Activated CD4-positive, alpha-beta T cell treated with anti-CD3 and anti-CD28 coated beads, Interleukin-2, amount 10 ng/mL, durations not matched to agents 24 days and 14 days (primary cell): ENCODE data around the gene ZNF547. TPM values are rescaled to one million over a fixed set of nuclear protein-coding genes. Genes with fewer than 3 reads are reported as not detected.

Experiments
- DNase-seq: peaks from one replicate; pipeline ENCODE4 v3.0.0; 2022
- H3K27ac Mint-ChIP-seq: one replicate; pipeline ENCODE4 v1.8.0; 2022; ENCODE audit warnings: mild to moderate bottlenecking, mixed read lengths
- H3K27me3 Mint-ChIP-seq: one replicate; pipeline ENCODE4 v1.8.0; 2022; ENCODE audit warnings: mixed read lengths
- H3K36me3 Mint-ChIP-seq: one replicate; pipeline ENCODE4 v1.8.0; 2022; ENCODE audit warnings: low read depth, mild to moderate bottlenecking, mixed read lengths
- H3K4me1 Mint-ChIP-seq: one replicate; pipeline ENCODE4 v1.8.0; 2021; ENCODE audit warnings: mixed read lengths
- H3K4me3 Mint-ChIP-seq: one replicate; pipeline ENCODE4 v1.8.0; 2022; ENCODE audit warnings: mild to moderate bottlenecking, moderate library complexity, mixed read lengths
- H3K9me3 Mint-ChIP-seq: one replicate; pipeline ENCODE4 v1.8.0; 2021; ENCODE audit warnings: mixed read lengths
- intact Hi-C: fragments of 100-400 bp; cut with micrococcal nuclease; formaldehyde crosslinking; loops from one replicate; pipeline ENCODE4 v1.15.1; 2023
- total RNA-seq: library from RNA; stranded (reverse); gene quantifications from 2 replicates; pipeline ENCODE4 v1.2.3, GENCODE V29; 2022

ZNF547 gene
- total RNA-seq, 1 donor from 2014 or later = 1.6 TPM

- H3K9me3 Mint-ChIP-seq = peaks cover 30% of the 10 kb centered on the region
Measured at GRCh38 chr19:57382806-57383488, 19.6 kb downstream of the ZNF547 start.

GRCh38 chr19:57389194-57389729 is 25.9 kb downstream of the ZNF547 start:
- Mint-ChIP-seq H3K4me1 (peaks cover 23% of the 10 kb centered on the region), H3K27me3 (no peaks in the 10 kb centered on the region), H3K9me3 (peaks cover 35% of the 10 kb centered on the region), H3K36me3 (peaks cover 38% of the 10 kb centered on the region), H3K4me3 (peak overlapping the region; percentile 87), H3K27ac (peak overlapping the region; percentile 96)
- peak; percentile 56 for DNase-seq
- intact Hi-C loops = loop anchor here (1.0 to 5.0 kb wide), 11 partner anchors 22 to 244 kb away; partner anchors contain the start of genes TRAPPC2B, ZNF17, ZNF211 and ZNF304

More at GRCh38 chr19:57382806-57383488, 19.6 kb downstream of the ZNF547 start:
- intact Hi-C loops = no loop called here
- Mint-ChIP-seq H3K27ac (no peak overlapping the region), H3K36me3 (peaks cover 11% of the 10 kb centered on the region), H3K27me3 (no peaks in the 10 kb centered on the region), H3K4me1 (no peaks in the 10 kb centered on the region), H3K4me3 (no peak overlapping the region)
- DNase-seq = no peak

GRCh38 chr19:57389730-57390598 is 26.6 kb downstream of the ZNF547 start, which contains the start of gene ZNF548:
TSS of gene ZNF548 (plus strand) at chr19:57389854. CDS start at chr19:57390100, 246 bp downstream.
- Mint-ChIP-seq H3K9me3 (peaks cover 40% of the 10 kb centered on the region), H3K27ac (peak within 1 kb of the TSS; percentile 96), H3K36me3 (peaks cover 45% of the 10 kb centered on the region), H3K27me3 (no peaks in the 10 kb centered on the region), H3K4me1 (peaks cover 23% of the 10 kb centered on the region), H3K4me3 (peak within 1 kb of the TSS; percentile 87)
- DNase-seq = peak; percentile 98
- intact Hi-C loops = loop anchor here (1.0 to 5.0 kb wide), 11 partner anchors 21 to 243 kb away; partner anchors contain the start of genes TRAPPC2B, ZNF17, ZNF211 and ZNF304

- peaks cover 89% of the 10 kb centered on the region for H3K36me3 Mint-ChIP-seq
- no peaks in the 10 kb centered on the region for H3K27me3 Mint-ChIP-seq
- peaks cover 9% of the 10 kb centered on the region for H3K4me1 Mint-ChIP-seq
- no peak overlapping the region for H3K4me3 Mint-ChIP-seq
- intact Hi-C loops = no loop called here
- DNase-seq = no peak
- H3K27ac Mint-ChIP-seq = no peak overlapping the region
- peaks cover 62% of the 10 kb centered on the region for H3K9me3 Mint-ChIP-seq
Measured at GRCh38 chr19:57395710-57396109, 32.4 kb downstream of the ZNF547 start.

- peaks cover 2% of the 10 kb centered on the region for H3K4me1 Mint-ChIP-seq
- intact Hi-C loops = no loop called here
- no peaks in the 10 kb centered on the region for H3K27me3 Mint-ChIP-seq
- no peak overlapping the region for H3K27ac Mint-ChIP-seq
- DNase-seq = no peak
- H3K36me3 Mint-ChIP-seq = peaks cover 74% of the 10 kb centered on the region
- H3K9me3 Mint-ChIP-seq = peaks cover 68% of the 10 kb centered on the region
- no peak overlapping the region for H3K4me3 Mint-ChIP-seq
Measured at GRCh38 chr19:57398868-57399267, 35.5 kb downstream of the ZNF547 start.

- H3K27me3 Mint-ChIP-seq = no peaks in the 10 kb centered on the region
- peaks cover 23% of the 10 kb centered on the region for H3K36me3 Mint-ChIP-seq
- DNase-seq = no peak
- no peak overlapping the region for H3K4me3 Mint-ChIP-seq
- no peaks in the 10 kb centered on the region for H3K4me1 Mint-ChIP-seq
- H3K9me3 Mint-ChIP-seq = peaks cover 22% of the 10 kb centered on the region
- intact Hi-C loops = no loop called here
- H3K27ac Mint-ChIP-seq = no peak overlapping the region
Measured at GRCh38 chr19:57403737-57404563, 40.6 kb downstream of the ZNF547 start.

GRCh38 chr19:57406516-57407123 is 43.3 kb downstream of the ZNF547 start:
- intact Hi-C loops = loop anchor here (1.0 kb wide), 2 partner anchors 29 to 749 kb away; partner anchors contain the start of gene ZNF749
- H3K27me3 Mint-ChIP-seq = no peaks in the 10 kb centered on the region
- H3K27ac Mint-ChIP-seq = no peak overlapping the region
- H3K9me3 Mint-ChIP-seq = peaks cover 11% of the 10 kb centered on the region
- peaks cover 7% of the 10 kb centered on the region for H3K36me3 Mint-ChIP-seq
- peak; percentile 88 for DNase-seq
- peaks cover 7% of the 10 kb centered on the region for H3K4me1 Mint-ChIP-seq
- no peak overlapping the region for H3K4me3 Mint-ChIP-seq

GRCh38 chr19:57410877-57411671 is 47.7 kb downstream of the ZNF547 start, which contains the start of gene ZNF17:
TSS of gene ZNF17 (plus strand) at chr19:57411161. CDS start at chr19:57413616, 2,455 bp downstream.
- peaks cover 35% of the 10 kb centered on the region for H3K36me3 Mint-ChIP-seq
- H3K4me3 Mint-ChIP-seq = peak within 1 kb of the TSS; percentile 94
- H3K27me3 Mint-ChIP-seq = no peaks in the 10 kb centered on the region
- DNase-seq = peak; percentile 97
- peak within 1 kb of the TSS; percentile 80 for H3K27ac Mint-ChIP-seq
- peaks cover 19% of the 10 kb centered on the region for H3K9me3 Mint-ChIP-seq
- peaks cover 14% of the 10 kb centered on the region for H3K4me1 Mint-ChIP-seq
- intact Hi-C loops = loop anchor here (1.0 to 10.0 kb wide), 10 partner anchors 22 to 771 kb away; partner anchors contain the start of genes TRAPPC2B, ZIK1, ZNF419 and ZNF460

- Mint-ChIP-seq H3K4me3 (no peak overlapping the region), H3K4me1 (no peaks in the 10 kb centered on the region), H3K27me3 (no peaks in the 10 kb centered on the region), H3K27ac (no peak overlapping the region), H3K36me3 (peaks cover 72% of the 10 kb centered on the region), H3K9me3 (peaks cover 30% of the 10 kb centered on the region)
- no peak for DNase-seq
- intact Hi-C loops = loop anchor here (10.0 kb wide), 1 partner anchor 135 kb away; the partner anchor contains the start of gene ZNF460
Measured at GRCh38 chr19:57419439-57419838, 56.1 kb downstream of the ZNF547 start.

- Mint-ChIP-seq H3K4me1 (no peaks in the 10 kb centered on the region), H3K4me3 (no peak overlapping the region), H3K27me3 (no peaks in the 10 kb centered on the region), H3K9me3 (peaks cover 19% of the 10 kb centered on the region), H3K36me3 (peaks cover 59% of the 10 kb centered on the region), H3K27ac (no peak overlapping the region)
- intact Hi-C loops = no loop called here
- DNase-seq = no peak
Measured at GRCh38 chr19:57421037-57421436, 57.7 kb downstream of the ZNF547 start.
